Panc1 (cell line): Measurements from ENCODE around the gene UPF3A. TPM values are rescaled to one million over a fixed set of nuclear protein-coding genes. Genes with fewer than 3 reads are reported as not detected.

Experiments
- ATAC-seq: fragments of 200-7000 bp; cut with Tn5 transposase; 2 replicates; pipeline ENCODE4 v1.9.1; 2020; ENCODE audit warnings: mild to moderate bottlenecking, moderate library complexity
- BruUV-seq: library from RNA; stranded (reverse); fragments of 400-500 nt; replicated peaks from 2 replicates; lab custom pipeline; 2021; lab: Mats Ljungman, UMichigan
- CTCF ChIA-PET: fragments of 300-600 bp; sonication (Branson Sonifier 250); formaldehyde crosslinking; loops from one replicate; lab custom pipeline; 2022; ENCODE audit warnings: antibody characterized with exemption; lab: Charles Lee
- POLR2A ChIA-PET: fragments of 300-600 bp; sonication (Branson Sonifier 250); formaldehyde crosslinking; loops from one replicate; lab custom pipeline; 2022; ENCODE audit warnings: antibody characterized with exemption; lab: Charles Lee
- DNase-seq: peaks from one replicate; pipeline ENCODE4 v3.0.0-alpha.2; 2010; ENCODE audit warnings: low read depth, low spot score
- H3K27ac ChIP-seq: 2 replicates; pipeline ENCODE4 v1.5.1; 2011; ENCODE audit warnings: mild to moderate bottlenecking, low read length, inconsistent platforms
- H3K27me3 ChIP-seq: fragments of 200-500 bp; sonication (Bioruptor generic); 2 replicates; pipeline ENCODE4 v1.6.0; 2014; ENCODE audit warnings: low read length, inconsistent platforms; ENCODE audit not compliant: control insufficient read depth, insufficient read depth
- H3K36me3 ChIP-seq: fragments of 200-500 bp; sonication (Bioruptor generic); 2 replicates; pipeline ENCODE4 v1.5.1; 2014; ENCODE audit warnings: inconsistent platforms, mild to moderate bottlenecking, low read length, moderate library complexity; ENCODE audit not compliant: control insufficient read depth, insufficient read depth
- H3K4me1 ChIP-seq: 2 replicates; pipeline ENCODE4 v1.5.1; 2011; ENCODE audit warnings: inconsistent platforms, mild to moderate bottlenecking, low read length, moderate library complexity; ENCODE audit not compliant: control insufficient read depth, insufficient read depth
- H3K4me3 ChIP-seq, 2 experiments: 2 replicates each; pipeline ENCODE4 v1.5.1; 2011 to 2012; ENCODE audit warnings: low read depth in 2 of 2, low read length in 2 of 2, mild to moderate bottlenecking in 2 of 2, inconsistent platforms in 1 of 2, moderate library complexity in 1 of 2
- H3K9me3 ChIP-seq: fragments of 200-500 bp; sonication (Bioruptor generic); 2 replicates; pipeline ENCODE4 v1.5.1; 2014; ENCODE audit warnings: low read depth, mild to moderate bottlenecking, inconsistent platforms, low read length, moderate library complexity; ENCODE audit not compliant: control insufficient read depth, insufficient read depth
- CTCF ChIP-seq: fragments of 450-650 bp; IDR thresholded peaks from 2 replicates; pipeline ENCODE4 v1.5.1; 2017; ENCODE audit warnings: mild to moderate bottlenecking
- POLR2AphosphoS5 ChIP-seq: IDR thresholded peaks from 2 replicates; pipeline ENCODE4 v1.6.1; 2012; ENCODE audit warnings: mild to moderate bottlenecking, low read depth, low read length, moderate library complexity
- REST ChIP-seq, 2 experiments: IDR thresholded peaks; 2 replicates each; pipeline ENCODE4 v1.6.1; 2011 to 2012; ENCODE audit warnings: low read depth in 2 of 2, control low read depth in 1 of 2, low read length in 1 of 2, mild to moderate bottlenecking in 1 of 2, moderate library complexity in 1 of 2; ENCODE audit not compliant: insufficient read depth in 1 of 2
- SIN3A ChIP-seq: IDR thresholded peaks from 2 replicates; pipeline ENCODE4 v1.6.1; 2012; ENCODE audit warnings: low read depth, mild to moderate bottlenecking, low read length, moderate library complexity, borderline replicate concordance; ENCODE audit not compliant: insufficient read depth
- TCF7L2 ChIP-seq: IDR thresholded peaks from 2 replicates; pipeline ENCODE4 v1.6.1; 2011; ENCODE audit warnings: mild to moderate bottlenecking, low read depth, low read length, inconsistent platforms
- in situ Hi-C: cut with HindIII; loops from 2 replicates; pipeline ENCODE4 v1.10.0; 2016; ENCODE audit warnings: low sequenced_read_pairs, low pct_unique_long_range_greater_than_20kb
- intact Hi-C: fragments of 100-400 bp; cut with micrococcal nuclease; formaldehyde crosslinking; loops from one replicate; pipeline ENCODE4 v1.10.0; 2022; ENCODE audit not compliant: unreplicated experiment
- total RNA-seq: library from RNA; stranded (reverse); gene quantifications from one replicate; pipeline ENCODE4 v1.2.1, GENCODE V29; 2021; ENCODE audit not compliant: unreplicated experiment

UPF3A gene
- total RNA-seq, 1 experiment from 2014 or later = 36.3 TPM

DNA sequence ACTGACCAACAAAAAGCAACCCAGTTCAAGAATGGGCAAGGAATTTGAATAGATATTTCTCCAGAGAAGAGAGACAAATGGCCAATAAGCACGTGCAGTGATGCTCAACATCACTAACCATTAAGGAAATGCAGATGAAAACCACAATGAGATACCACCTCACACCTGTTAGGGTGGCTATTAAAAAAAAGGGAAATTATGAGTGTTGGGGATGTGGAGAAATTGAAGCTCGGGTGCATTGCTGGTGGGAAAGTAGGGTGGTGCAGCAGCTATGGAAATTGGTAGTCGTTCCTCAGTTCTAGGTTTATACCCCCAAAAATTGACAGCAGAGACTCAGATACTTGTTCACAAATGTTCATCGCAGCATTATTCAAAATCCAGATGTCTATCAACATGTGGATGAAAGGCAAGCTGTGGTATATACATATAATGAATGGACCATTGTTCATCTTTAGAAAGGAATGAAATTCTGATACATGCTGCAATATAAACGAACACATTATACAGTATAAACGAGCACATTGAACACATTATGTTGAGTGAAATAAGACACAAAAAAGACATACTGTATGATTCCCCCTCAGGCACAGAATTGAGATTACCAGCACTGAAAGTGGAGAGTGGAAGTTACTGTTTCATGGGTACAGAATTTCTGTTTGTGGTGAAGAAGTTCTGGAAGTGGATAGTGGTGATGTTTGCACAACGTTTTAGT, 33.8 kb downstream of the UPF3A start:
- in situ Hi-C loops = no loop called here
- Histone ChIP-seq H3K4me1 (0 out of 2 replicates have a peak, but pooled peaks cover 4% of the 10 kb centered on the region), H3K27ac (peak overlapping the region; percentile 83), H3K27me3 (no peaks in the 10 kb centered on the region), H3K4me3 (peak overlapping the region; percentile 73 to 76), H3K9me3 (no peaks in the 10 kb centered on the region), H3K36me3 (peaks cover 7% of the 10 kb centered on the region; the same call in 1 of the 2 replicates)
- ChIA-PET POLR2A (no interaction called here), CTCF (no interaction called here)
- ATAC-seq (no peak), DNase-seq (no peak)
- intact Hi-C loops = no loop called here
- TSS peak; percentile 86 for BruUV-seq
- TF ChIP-seq CTCF = no peak
- TF ChIP-seq TCF7L2 = no peak
- TF ChIP-seq REST (IDR thresholded peaks at IDR 0.05; ENCODE audit: insufficient read depth in 1 of 2, low read depth in 2 of 2, low read length in 1 of 2) = no peak
- no peak for TF ChIP-seq POLR2AphosphoS5
- no peak for TF ChIP-seq SIN3A

DNA sequence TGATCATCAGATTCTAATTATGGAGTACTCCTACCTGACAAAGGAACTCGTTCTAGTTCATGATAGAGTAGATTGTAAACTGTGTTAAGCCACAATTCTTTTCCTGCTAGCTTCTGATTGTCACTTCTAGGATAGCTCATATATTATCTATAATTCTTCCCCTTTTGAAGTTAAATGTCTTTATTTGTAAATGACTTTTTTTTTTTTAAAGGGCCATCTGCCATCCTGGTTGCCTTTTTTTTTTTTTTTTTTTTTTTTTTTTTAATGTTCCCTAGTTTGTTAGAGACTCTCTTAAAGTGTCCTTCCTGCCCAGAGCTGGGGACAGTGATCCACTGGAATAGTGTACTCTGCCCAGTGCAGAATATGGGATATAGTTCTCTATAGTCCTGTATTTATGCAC, 37.2 kb downstream of the UPF3A start:
- peaks cover 12% of the 10 kb centered on the region for H3K36me3 ChIP-seq
- in situ Hi-C loops (no loop called here), intact Hi-C loops (no loop called here)
- H3K27me3 ChIP-seq = no peaks in the 10 kb centered on the region
- TF ChIP-seq SIN3A (no peak), CTCF (no peak), POLR2AphosphoS5 (no peak), REST (IDR thresholded peaks at IDR 0.05; ENCODE audit: insufficient read depth in 1 of 2, low read depth in 2 of 2, low read length in 1 of 2) (no peak), TCF7L2 (no peak)
- DNase-seq (no peak), ATAC-seq (no peak)
- no peaks in the 10 kb centered on the region for H3K9me3 ChIP-seq
- H3K27ac ChIP-seq = no peak overlapping the region
- POLR2A ChIA-PET = no interaction called here
- no peak overlapping the region for H3K4me3 ChIP-seq
- no TSS peak for BruUV-seq
- 0 out of 2 replicates have a peak, but pooled peaks cover 4% of the 10 kb centered on the region for H3K4me1 ChIP-seq
- CTCF ChIA-PET = no interaction called here
